ENCODE results near the gene PPM1H.
"Not testable (repeated sequence)": the region's sequence is repeated elsewhere in the genome, so short reads cannot be mapped to it uniquely, and the experiment has no call there.

The PPM1H gene

DNA sequence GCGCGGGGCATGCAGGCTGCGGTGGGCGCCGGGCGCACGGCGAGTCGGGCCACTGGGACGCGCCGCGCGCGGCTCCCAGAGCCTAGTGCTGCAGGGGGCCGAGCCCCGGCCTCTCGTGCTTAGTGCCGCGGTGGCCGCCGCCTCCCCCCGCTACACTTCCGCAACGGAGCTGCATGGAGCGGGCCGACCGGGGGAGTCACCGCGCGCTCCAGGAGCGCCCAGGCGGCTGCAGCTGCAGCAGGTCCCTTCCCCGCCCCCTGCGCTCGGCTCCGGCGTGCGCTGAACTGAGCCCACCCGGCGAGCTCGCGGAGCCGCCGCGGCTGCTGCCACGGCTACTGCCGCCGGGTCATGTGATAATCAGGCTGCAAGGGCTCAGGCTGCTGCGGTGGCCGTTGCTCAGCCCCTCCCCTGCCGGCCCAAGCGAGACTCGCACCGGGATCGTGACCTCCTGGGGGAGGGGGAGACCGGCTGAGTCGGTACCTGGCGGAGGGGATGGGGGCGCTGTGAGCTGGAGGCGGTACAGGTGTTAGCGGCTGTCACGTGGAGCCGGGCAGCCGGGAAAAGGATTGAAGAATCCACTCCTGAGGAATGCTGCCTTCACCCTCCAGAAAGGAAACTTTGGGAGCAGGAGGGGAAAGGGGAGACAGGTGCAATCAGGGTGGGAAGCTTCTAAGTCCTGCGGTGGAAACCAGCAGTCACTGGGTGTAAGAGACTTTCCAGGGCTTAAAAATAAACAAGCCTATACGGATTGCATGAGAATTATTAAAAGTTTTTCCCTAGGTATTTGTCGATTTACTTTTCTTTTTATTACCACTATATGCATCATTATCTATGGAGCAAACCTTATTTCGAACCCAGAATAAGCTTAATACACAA, at the start of gene PPM1H:
TSS of gene PPM1H (minus strand) at position 352 of the 876 bp plus-strand sequence. CDS start 414 bp downstream, outside the sequence.
- DNase-seq: peak; percentile 9

DNA sequence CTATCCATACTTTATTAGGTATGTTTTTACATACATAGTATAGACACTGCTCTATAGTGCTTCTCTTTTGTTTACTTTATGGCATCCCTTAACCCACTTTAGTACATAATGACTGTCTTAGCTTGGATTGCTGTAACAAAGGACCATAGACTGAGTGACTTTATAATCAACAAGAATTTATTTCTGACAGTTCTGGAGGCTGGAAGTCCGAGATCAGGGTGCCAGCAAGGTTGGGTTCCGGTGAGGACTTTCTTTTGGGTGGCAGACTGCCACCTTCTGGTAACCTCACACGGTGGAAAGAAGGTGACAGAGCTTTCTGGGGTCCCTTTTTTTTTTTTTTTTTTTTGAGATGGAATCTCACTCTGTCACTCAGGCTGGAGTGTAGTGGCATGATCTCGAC, 48.6 kb upstream of the PPM1H start:
- no peak for DNase-seq

DNA sequence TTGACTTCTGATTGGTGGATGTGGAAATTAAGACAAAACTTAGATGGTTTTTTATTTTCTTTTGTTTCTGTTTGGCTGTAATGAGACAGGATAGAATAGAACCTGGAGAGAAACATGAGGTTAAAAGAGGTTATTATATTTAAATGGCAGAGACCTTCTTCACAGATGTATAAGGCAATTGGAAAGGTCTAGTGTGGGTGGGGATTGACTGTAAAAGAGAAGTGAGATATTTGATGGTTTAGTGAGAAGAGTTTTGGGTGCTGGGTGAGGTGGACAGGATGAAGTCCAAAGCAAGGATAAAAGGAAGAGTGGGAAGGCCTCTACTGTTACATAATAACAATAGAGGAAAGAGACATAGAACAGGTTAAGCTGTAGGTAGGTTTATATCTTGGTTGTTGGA, 43.8 kb upstream of the PPM1H start:
- no peak for DNase-seq

DNA sequence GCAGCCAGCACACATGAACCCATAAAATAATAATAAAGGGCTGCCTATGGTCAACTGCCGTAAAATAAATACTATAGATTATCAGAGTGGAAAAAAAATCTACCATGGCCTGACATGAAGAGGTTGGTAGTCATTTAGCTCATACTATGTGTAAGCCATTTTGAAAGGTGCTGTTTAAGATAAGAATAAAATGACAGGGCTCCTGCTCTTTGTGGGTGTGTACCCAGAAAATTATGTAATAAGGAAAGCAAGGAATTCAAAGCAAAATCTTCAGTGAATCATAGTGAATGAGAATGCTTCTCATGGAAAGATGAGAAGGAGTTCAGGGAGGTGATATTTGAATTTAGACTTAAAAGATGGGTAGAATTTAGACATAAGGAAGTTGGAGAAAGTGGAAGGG, 42.9 kb upstream of the PPM1H start:
- DNase-seq: no peak

DNA sequence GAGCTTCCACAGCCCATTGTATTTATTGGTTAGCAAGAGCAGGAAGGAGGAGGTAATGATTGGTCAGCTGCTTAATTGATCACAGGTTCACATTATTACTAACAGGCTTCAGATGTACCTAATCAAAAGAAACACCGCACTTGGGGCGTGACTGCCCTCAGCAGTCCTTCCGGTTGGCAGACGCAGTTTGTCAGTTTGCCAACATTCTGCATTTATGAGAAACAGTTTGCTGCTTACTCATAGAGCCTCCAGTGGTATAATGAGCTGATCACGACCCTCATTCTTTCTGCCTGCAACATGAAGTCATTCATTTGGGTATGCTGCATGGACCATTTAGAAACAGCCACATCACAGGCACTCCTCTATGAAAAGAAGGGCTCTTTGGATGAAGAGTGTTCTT, 42.5 kb upstream of the PPM1H start:
- no peak for DNase-seq

DNA sequence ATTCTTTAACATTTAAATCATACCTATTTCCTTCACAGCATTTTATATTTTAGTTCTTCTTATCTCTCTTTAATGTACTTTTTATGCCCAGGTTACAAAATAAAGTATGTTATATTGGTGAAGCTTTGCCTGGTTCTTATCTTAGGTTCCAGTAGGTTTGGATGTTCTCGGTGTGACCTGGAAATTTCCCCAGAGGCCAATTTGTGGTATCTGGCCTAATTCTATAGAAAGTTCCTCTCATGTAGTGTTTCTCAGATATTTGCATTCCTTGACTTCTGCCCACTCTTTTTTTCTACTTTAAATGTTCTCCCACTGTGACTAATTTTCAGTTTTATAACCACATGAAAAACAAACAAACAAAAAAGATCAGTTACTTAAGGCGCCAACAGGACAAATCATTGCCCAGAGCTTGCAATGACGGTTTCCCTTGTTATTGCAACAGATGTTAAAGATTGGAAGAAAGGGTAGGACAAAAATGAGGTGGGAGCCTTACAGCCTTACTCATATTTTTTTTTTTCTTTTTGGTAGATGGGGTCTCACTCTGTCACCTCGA, 41.2 kb upstream of the PPM1H start:
- no peak for DNase-seq

DNA sequence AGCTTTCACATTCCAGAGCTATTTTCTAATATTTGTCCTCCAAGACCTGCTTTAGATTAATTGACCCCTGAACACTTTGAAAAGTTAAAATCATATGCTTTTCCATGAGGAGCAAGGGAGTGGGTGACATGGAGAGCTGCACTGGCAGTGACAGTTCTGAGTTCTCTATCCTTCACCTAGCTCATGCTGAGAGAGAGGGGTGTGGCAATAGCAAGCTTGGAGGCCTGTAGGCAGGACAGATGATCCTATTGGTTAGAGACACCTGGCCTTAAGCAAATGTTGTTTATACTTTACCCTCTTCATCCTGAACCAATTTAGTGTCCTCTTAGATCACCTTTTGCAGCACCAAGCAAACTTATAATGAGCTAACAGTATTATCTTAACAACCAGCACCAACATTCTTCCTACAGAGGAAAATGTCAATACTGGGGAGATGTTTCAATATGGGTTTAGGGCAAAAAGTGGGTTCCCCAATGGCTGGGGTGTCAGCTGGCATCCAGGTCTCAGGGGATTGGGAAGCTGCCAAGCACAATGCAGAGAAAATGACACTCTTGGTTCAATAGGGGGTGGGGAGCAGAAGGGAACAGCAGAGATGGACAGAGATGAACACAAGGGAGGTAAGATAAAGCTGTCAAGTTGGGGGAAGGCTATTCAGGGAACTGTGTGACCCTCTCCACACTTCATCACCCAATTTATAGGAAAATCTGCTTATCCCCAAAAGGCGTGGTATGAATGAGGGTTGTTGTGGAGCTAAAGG, 37.0 kb upstream of the PPM1H start:
- no peak for DNase-seq

DNA sequence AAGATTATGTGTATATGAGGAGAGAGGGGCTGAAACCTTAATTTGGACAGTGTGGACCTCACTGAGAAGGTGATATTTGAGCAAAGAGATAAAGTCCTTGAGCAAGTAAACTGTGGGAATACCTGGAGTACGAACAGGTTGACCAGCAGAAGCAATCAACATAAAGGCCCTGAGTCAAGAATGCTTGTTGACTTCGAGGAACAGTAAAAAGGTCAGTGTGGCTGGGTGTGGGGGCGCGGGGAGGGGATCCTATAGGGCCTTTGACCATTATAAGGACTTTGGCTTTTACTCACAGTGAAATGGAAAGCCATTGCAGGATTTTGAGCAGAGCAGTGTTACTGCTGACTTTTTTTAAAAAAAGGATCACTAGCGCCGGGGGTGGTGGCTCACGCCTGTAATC, 34.7 kb upstream of the PPM1H start:
- no peak for DNase-seq

DNA sequence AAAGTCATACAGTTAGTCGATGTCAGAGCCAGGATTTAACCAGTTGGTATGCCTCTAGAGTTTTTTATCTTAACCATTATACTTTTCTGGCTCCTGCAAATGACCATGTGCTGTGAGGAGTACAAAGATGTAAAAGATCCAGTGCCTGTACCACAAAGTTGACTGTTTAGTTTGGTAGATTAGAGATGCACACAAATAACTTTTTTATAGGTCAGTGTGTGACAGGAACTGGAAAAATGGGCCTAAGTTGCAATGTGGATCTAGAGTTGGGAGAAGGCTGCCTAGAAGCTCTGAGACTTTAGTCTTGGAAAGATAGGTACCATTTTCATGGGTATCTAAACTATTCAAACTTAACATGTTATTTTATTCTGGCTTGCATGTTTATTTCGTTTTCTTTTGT, 32.8 kb upstream of the PPM1H start:
- no peak for DNase-seq

- no peak for DNase-seq
Measured at GRCh38 chr12:62966990-62967506, 32.1 kb upstream of the PPM1H start.

DNA sequence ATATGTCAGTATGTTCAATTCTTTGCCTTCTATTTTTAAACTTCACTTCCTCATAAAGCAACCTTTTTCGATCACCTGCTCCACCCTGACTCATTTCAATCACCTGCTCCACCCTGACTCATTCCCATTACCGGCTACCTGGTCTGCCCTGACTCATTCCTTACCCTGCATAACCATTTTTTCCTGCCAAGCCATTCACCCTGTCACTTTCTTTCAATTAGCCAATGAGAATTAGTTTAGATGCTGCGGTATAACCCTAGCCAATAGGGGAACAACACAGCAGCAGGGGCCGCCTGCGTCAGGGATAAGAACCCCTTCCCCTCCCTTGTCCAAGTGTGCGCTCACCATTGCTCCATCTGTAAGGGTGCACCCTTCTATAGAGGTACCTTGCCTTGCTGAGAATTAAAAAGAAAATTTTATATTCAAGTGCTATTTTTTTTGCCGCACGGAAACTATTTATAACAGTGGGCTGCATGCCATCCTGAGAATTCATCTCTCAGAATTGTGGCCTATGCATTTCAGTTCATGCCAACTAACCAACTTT, 31.6 kb upstream of the PPM1H start:
- DNase-seq: not testable (repeated sequence)

DNA sequence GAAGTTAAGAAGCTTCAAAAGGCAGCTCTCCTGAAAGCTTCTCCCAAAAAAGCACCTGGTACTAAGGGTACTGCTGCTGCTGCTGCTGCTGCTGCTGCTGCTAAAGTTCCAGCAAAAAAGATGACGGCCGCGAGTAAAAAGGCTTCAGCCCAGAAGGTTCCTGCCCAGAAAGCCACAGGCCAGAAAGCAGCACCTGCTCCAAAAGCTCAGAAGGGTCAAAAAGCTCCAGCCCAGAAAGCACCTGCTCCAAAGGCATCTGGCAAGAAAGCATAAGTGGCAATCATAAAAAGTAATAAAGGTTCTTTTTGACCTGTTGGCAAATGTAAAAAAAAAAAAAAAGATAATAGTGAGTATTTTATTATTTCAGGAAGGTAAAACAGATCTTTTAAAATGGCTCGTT, 30.8 kb upstream of the PPM1H start:
- DNase-seq: not testable (repeated sequence)

DNA sequence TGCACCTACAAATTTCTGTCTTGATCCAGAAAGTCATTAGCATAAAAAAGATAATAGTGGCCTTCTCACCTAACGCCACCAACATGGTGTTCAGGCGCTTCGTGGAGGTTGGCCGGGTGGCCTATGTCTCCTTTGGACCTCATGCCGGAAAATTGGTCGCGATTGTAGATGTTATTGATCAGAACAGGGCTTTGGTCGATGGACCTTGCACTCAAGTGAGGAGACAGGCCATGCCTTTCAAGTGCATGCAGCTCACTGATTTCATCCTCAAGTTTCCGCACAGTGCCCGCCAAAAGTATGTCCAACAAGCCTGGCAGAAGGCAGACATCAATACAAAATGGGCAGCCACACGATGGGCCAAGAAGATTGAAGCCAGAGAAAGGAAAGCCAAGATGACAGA, 30.3 kb upstream of the PPM1H start:
- DNase-seq: not testable (repeated sequence)

GRCh38 chr12:62963486-62964041, 28.6 kb upstream of the PPM1H start:
- DNase-seq: no peak

DNA sequence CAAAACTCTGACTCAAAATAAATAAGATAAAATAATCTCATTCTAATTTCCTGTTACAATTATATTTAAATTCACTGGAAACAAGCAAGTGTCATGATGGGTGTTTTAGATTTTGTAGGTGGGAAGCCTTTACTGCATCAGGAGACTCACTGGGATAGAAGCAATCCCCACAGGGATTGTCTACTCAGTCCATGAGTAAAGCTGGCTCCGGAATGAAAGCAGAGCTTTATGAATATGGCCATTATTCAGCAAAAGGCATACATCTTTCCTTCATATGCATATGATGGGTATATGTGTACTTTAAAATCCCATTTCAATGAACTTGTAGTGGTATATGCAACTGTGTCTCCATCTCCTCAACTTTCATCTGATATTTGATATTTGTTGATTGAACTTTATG, 25.4 kb upstream of the PPM1H start:
- DNase-seq: no peak

- no peak for DNase-seq
Measured at GRCh38 chr12:62959745-62960144, 24.8 kb upstream of the PPM1H start.

DNA sequence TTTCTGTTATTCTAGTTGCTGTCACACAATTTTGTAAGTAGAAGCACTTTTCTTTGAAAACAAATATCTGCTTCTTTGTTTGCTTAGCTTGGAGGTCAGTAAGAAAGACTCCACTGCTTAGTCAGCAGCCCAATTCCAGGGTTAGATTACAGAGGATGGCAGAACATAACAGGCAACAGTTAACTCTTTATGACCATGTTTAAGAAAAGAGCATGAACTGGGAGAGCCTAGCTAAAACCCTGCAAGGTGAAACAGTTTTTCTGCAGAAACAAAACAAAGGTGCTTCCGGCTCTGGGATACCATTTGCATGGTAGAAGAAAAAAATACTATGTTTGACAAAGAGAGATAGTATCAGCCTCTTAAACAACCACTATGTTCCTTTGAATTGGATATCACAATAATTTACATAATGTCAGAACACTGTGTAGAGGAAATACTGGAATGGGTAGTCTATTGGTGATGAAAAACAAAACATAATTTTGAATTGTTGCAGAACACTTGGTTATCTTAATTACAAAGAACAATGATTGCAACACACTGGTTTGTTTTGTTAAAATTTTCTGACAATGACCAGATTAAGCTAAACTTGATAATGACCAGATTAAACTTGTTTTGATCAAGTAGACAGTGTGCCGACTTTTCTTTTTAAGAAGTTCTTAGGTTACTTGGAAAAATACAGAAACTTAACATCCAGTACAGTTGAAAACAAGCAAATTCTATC, 22.4 kb upstream of the PPM1H start:
- no peak for DNase-seq

- no peak for DNase-seq
Measured at GRCh38 chr12:62955678-62956077, 20.7 kb upstream of the PPM1H start.

DNA sequence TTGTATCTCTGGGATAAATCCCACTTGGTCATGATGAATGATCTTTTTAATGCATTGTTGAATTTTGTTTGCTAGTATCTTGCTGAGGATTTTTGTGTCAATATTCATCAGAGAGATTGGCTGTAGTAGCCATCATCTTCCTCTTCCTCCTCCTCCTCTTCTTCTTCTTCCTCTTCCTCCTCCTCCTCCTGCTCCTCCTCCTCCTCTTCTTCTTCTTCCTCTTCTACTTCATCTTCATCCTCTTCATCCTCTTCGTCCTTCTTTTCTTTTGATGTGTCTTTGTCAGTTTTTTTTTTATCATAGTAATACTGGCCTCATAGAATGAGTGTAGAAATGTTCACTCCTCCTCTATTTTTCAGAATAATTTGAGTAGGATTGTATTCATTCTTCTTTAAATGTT, 15.4 kb upstream of the PPM1H start:
- no peak for DNase-seq

DNA sequence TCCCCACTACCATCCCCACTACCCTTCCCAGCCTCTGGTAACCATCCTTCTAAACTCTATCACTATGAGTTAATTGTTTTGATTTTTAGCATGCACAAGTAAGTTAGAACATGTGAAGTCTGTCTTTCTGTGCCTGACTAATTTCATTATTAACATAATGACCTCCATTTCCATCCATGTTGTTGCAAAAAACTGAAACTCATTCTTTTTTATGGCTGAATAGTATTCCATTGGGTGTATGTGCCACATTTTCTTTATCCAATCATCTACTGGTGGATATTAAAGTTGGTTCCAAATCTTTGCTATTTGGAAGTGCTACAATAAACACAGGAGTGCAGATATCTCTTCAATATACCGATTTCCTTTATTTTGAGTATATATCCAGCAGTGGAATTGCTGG, 13.2 kb upstream of the PPM1H start:
- no peak for DNase-seq

GRCh38 chr12:62947364-62947763, 12.4 kb upstream of the PPM1H start:
- no peak for DNase-seq

DNA sequence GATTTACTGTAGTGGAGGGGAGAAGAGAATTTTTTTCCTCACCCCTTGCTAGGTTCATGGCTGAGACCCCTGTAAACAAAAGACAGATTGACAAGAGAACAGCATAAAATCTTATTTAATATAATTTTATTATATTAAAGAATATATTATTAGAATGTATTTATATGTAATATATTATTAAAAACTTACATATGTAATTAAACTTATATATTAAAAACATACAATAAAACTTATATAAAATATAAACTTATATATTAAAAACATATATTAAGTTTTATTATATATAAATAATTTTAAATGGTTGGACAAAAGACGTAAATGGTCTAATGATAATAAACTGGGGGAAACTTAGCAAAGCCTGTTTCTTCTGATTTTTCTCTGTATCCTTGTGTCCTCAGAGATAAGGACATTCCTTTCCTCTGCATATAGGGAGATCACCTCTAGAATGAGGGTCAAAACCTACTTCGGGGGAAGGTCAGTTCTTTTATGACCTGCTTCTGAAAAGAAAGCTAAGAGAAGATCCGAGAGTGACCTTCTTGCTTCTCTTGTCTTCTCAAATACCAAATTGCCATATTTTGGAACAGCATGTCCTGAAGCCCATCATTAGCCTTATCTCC, 8.9 kb upstream of the PPM1H start:
- no peak for DNase-seq
